ENCODE measurements around the gene FOXP1.

- TF ChIP-seq CTCF (IDR thresholded peaks at IDR 0.05) (no peak), EP300 (IDR thresholded peaks at IDR 0.05) (no peak), POLR2AphosphoS5 (IDR thresholded peaks at IDR 0.05) (no peak)
These were observed 504.6 kb downstream of the FOXP1 start for GRCh38 chr3:71078723-71079525.
